Stimulated activated naive CD8-positive, alpha-beta T cell treated with anti-CD3 and anti-CD28 coated beads, Interleukin-15, Interleukin-2, amounts not matched to agents 100 ng/mL and 50 ng/mL, for 24 hours (primary cell): ENCODE measurements around the gene TMEM219.

Source experiments
- H3K27ac Mint-ChIP-seq: one replicate; pipeline ENCODE4 v1.8.0; 2021; ENCODE audit warnings: mild to moderate bottlenecking, mixed read lengths
- H3K27me3 Mint-ChIP-seq: one replicate; pipeline ENCODE4 v1.8.0; 2021; ENCODE audit warnings: mixed read lengths
- H3K36me3 Mint-ChIP-seq: one replicate; pipeline ENCODE4 v1.8.0; 2021; ENCODE audit warnings: low read depth, mixed read lengths
- H3K4me1 Mint-ChIP-seq: one replicate; pipeline ENCODE4 v1.8.0; 2021; ENCODE audit warnings: low read depth, mixed read lengths
- H3K4me3 Mint-ChIP-seq: one replicate; pipeline ENCODE4 v1.8.0; 2021; ENCODE audit warnings: mild to moderate bottlenecking, mixed read lengths
- H3K9me3 Mint-ChIP-seq: one replicate; pipeline ENCODE4 v1.8.0; 2021; ENCODE audit warnings: mixed read lengths

TMEM219 gene, protein sequence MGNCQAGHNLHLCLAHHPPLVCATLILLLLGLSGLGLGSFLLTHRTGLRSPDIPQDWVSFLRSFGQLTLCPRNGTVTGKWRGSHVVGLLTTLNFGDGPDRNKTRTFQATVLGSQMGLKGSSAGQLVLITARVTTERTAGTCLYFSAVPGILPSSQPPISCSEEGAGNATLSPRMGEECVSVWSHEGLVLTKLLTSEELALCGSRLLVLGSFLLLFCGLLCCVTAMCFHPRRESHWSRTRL

DNA sequence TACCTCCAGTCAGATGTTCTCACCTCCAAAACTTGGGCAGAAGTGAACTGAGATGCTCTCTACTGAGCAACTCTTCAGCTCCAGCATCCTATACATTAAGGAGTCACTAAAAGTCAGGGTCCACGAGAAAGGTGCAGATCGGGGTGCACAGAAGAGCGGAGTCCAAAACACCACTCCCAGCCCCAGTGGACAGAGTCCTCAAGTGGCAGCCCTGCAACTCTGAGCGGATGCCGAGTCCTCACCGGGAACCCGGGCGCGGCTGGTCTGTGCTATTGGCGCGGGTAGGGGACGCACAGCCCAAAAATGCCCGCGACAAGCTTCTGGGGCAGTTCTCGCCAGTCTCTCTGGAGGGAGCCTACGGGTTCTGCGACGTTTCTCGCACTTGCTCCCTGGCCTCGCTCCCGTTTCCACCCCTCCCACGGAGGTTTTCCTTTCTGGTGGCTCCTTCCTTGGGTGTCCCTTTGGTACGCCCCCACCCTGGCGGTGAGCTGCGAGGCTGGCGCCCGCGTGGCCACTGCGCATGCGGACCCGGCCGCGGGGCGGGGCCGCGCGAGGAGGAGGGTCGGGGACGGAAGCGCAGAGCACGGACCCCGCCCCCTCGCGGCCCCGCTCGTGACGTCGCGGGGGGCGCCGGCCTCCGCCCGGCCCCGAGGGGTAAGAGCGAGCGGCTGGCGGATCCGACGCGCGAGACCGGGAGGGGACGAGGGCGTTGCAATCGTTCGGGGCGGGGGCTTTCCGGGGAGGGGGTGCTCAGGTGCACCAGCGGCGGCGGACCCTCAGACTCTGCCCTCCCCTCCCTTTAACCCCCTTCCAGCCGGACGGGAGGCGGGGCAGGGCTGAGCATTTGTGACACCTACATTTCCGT lies at the start of gene TMEM219:
TSS of gene TMEM219 (plus strand) at position 601 of the 865 bp plus-strand sequence. CDS start 1,065 bp downstream, outside the sequence.
- H3K4me1 Mint-ChIP-seq: peaks cover 19% of the 10 kb centered on the region
- no peaks in the 10 kb centered on the region for H3K27me3 Mint-ChIP-seq
- H3K36me3 Mint-ChIP-seq: peaks cover 4% of the 10 kb centered on the region
- H3K27ac Mint-ChIP-seq: peak within 1 kb of the TSS; percentile 86
- H3K9me3 Mint-ChIP-seq: no peaks in the 10 kb centered on the region
- peak within 1 kb of the TSS; percentile 90 for H3K4me3 Mint-ChIP-seq

DNA sequence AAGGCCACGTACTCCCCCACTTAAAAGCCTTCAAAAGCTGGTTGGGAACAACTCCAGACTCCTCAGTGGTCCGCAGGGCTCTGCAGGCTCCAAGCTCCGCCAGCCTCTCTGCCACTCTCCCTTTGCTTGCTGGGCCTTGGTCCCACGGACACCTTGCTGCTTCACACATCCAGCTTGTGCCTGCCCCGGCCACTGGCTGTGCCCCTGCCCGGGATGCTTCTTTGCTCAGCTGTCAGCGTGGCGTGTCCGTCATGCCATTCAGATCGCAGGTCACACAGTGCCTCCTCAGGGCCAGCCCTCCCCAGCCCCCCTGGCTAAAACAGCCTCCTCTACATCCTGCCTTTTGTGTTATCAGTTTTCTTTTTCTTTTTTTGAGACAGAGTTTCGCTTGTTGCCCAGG lies 49.8 kb upstream of the TMEM219 start:
- peaks cover 16% of the 10 kb centered on the region for H3K4me1 Mint-ChIP-seq
- H3K36me3 Mint-ChIP-seq: peaks cover 31% of the 10 kb centered on the region
- no peak overlapping the region for H3K4me3 Mint-ChIP-seq
- H3K27me3 Mint-ChIP-seq: no peaks in the 10 kb centered on the region
- no peaks in the 10 kb centered on the region for H3K9me3 Mint-ChIP-seq
- H3K27ac Mint-ChIP-seq: no peak overlapping the region

DNA sequence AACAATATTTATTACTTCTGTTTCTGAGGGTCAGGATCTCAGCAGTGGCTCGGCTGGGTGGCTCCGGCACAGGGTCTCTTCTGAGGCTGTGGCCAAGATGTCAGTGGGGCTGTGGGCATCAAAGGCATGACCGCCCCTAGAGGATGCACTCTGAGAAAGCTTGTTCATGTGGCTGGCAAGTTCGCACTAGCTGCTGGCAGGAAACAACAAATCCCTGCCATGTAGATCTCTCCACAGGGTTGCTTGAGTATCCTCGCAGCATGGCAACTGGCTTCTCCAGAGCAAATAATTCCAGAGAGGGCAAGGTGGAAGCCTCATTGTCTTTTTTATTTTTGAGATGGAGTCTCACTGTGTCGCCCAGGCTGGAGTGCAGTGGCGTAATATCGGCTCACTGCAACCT lies 48.4 kb upstream of the TMEM219 start:
- H3K4me3 Mint-ChIP-seq: no peak overlapping the region
- no peak overlapping the region for H3K27ac Mint-ChIP-seq
- no peaks in the 10 kb centered on the region for H3K27me3 Mint-ChIP-seq
- peaks cover 38% of the 10 kb centered on the region for H3K36me3 Mint-ChIP-seq
- no peaks in the 10 kb centered on the region for H3K9me3 Mint-ChIP-seq
- H3K4me1 Mint-ChIP-seq: peaks cover 16% of the 10 kb centered on the region

DNA sequence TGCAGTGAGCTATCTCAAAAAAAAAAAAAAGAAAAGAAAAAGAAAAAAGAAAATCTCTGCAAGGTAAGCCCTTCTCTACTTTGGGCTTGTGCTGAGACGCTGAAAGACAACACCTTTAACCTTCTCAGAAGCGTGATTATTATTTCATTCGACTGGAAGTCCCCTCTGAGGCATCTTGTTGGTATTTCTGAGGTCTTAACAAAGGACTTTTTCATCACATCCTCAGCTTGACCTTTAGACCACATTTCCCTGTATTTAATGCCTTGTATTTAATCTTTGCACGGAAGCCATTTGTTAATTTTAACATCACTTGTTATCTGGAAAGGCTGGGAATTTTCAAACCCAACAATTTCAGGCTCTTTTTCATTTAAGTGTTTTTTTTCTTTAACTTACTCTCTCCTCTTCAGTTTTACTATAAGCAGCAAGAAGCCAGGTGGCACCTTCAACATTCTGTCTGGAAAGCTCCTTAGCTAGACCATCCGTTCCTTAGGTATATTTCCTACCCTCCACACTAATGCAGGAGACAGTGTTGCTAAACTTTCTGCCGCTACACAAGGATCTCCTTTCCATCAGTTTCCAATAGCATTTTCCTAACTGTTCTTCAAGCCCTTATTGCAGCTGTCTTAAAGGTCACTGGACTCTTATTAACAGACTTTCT lies 46.2 kb upstream of the TMEM219 start:
- H3K4me1 Mint-ChIP-seq: peaks cover 16% of the 10 kb centered on the region
- H3K36me3 Mint-ChIP-seq: peaks cover 50% of the 10 kb centered on the region
- H3K27me3 Mint-ChIP-seq: no peaks in the 10 kb centered on the region
- H3K27ac Mint-ChIP-seq: peak overlapping the region; percentile 50
- no peaks in the 10 kb centered on the region for H3K9me3 Mint-ChIP-seq
- H3K4me3 Mint-ChIP-seq: no peak overlapping the region

DNA sequence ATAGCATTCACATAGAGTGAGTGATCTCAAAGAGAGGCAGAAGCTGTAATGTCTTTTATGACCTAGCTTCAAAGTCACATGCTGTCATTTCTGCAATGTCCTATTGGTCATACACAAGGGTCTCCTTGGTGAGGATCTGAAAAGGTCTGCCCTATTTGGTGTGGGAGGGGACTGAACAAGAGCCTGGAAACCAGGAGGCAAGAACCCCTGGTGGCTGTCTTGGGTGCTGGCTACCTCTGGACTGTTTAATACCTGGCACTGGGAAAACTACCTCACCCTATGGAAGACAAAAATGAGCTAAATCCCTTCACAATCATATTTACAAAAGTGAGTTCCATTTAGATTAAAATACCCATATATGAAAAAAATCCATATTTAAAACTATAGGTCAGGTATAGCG lies 44.9 kb upstream of the TMEM219 start:
- Mint-ChIP-seq H3K9me3 (no peaks in the 10 kb centered on the region), H3K27ac (no peak overlapping the region), H3K4me3 (no peak overlapping the region), H3K4me1 (peaks cover 16% of the 10 kb centered on the region), H3K36me3 (peaks cover 58% of the 10 kb centered on the region), H3K27me3 (no peaks in the 10 kb centered on the region)

DNA sequence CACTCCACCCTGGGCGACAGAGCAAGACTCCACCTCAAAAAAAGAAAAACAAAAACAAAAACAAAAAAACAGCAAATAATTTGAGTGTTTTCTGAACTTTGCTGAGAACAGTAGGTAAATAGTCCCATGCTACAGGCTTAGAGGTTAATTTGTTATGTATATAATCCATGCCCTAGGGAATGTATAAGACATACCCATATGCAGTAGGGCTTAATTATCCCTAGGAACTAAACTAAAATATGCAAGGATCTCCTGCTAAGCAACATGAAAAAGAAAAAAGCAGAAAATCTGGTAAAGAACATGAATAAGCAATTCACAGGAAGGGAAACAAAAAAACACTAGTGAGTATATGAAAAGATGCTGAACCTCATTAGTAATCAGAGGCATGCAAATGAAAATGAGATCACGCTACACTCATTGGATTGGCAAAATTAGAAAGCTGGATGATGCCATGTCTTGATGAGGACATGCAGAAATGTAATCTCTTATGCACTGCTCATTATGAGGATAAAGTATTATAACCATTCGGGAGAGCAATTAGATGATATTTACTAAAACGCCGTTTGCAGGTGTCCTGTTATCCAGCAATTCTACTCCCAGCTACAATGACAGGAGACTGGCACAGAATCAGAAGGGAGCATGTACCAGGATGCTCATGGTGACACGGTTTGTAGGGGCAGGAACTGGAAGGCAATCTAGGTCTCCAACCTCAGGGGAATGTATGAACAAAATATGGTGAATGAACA lies 41.4 kb upstream of the TMEM219 start:
- H3K36me3 Mint-ChIP-seq: peaks cover 60% of the 10 kb centered on the region
- H3K27me3 Mint-ChIP-seq: no peaks in the 10 kb centered on the region
- H3K27ac Mint-ChIP-seq: no peak overlapping the region
- H3K9me3 Mint-ChIP-seq: no peaks in the 10 kb centered on the region
- H3K4me1 Mint-ChIP-seq: peaks cover 29% of the 10 kb centered on the region
- no peak overlapping the region for H3K4me3 Mint-ChIP-seq

DNA sequence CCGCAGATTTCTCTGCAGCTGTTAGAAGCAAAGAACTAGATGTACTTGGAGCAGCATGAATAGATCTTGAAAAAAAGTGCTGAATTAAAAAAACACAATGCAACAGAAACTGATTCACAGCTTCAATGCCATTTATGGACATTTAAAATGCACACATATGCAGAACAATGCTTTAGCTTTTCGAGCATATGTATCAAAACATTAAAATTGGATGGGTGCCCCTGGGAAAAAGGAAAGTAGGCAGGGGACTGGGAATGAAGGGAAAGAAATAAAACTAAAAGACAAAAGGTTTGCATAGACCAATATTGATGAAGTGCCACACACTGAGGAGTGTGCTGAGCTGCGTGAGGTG lies 40.9 kb upstream of the TMEM219 start:
- no peak overlapping the region for H3K4me3 Mint-ChIP-seq
- H3K27ac Mint-ChIP-seq: no peak overlapping the region
- no peaks in the 10 kb centered on the region for H3K27me3 Mint-ChIP-seq

DNA sequence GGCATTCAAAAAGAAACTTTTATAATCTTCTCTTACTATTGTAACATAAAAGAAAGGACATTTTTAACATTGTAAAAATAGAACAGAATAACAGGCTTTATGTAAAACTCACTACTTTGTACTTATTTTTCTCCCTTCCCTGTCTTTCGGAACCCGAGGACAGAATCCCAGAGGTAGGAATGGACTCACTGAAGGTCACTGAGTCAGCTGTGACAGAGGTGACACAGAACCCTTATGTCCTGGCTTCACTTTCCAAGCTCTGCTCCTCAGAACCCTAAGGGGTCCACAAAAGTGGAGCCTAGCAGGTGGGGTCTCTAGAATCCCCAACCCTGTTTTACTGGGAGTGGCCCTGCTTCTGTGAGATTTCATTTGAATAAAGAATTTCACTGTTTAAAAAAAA lies 39.6 kb upstream of the TMEM219 start:
- Mint-ChIP-seq H3K4me1 (peaks cover 26% of the 10 kb centered on the region), H3K27me3 (no peaks in the 10 kb centered on the region), H3K9me3 (no peaks in the 10 kb centered on the region), H3K27ac (no peak overlapping the region), H3K36me3 (peaks cover 46% of the 10 kb centered on the region), H3K4me3 (no peak overlapping the region)

More for the DNA sequence above, 40.9 kb upstream of the TMEM219 start:
- Mint-ChIP-seq H3K9me3 (no peaks in the 10 kb centered on the region), H3K36me3 (peaks cover 55% of the 10 kb centered on the region), H3K4me1 (peaks cover 23% of the 10 kb centered on the region)

DNA sequence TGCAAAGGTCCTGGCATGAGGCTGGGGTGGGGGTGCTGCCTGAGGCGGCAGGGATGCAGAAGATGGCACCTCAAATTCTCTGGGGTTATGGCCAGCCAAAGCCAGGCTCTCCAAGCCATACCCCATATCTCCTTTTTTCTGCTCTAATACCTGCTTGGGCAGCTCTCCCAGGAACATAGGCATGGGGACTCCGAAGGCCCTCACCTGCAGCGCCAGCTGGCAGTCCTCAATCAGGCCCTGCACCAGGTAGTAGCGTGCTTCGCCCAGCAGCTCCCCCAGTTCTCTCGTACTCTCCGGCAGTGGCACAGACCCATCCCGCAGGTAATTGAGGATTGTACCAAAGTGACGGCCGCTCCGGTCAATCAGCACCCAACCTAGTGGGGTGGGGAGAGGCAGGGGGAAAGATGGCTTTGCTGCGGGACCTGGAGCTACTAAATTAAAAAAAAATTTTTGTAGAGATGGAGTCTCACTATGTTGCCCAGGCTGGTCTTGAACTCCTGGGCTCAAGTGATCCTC lies 38.8 kb upstream of the TMEM219 start:
- Mint-ChIP-seq H3K27me3 (no peaks in the 10 kb centered on the region), H3K9me3 (no peaks in the 10 kb centered on the region), H3K4me1 (peaks cover 26% of the 10 kb centered on the region), H3K36me3 (peaks cover 42% of the 10 kb centered on the region), H3K27ac (peak overlapping the region; percentile 49), H3K4me3 (no peak overlapping the region)

DNA sequence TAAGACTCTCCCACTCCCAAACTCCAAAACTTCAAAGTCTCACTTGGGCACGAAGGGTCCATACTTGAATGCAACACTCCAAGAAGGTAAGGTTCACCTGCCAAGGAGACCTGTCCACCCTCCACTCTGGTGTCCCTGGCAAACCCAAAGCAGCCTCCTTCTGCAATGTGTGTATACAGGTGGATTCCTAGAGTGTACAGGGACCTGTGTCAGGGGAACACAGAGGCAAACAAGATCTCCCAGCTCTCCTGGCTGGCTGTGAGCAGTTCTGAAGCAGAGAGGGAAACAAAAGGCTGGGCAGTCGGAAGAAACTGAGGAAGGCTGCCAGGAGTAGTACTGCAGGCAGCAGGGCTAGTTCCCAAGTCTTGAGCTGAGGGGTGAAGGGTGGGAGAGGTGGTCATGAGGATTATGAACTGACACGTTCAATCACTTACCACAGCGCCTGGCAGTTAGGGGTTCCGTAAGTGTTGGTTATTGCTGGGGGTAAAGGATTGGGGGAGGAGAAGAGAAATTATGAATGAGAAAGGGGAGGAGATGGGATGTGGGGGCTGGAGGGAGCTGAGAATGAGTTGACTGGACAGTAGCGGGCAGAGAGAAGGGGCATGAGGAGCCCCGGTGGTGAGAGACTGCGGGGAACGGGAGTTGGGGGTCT lies 36.6 kb upstream of the TMEM219 start:
- peaks cover 30% of the 10 kb centered on the region for H3K36me3 Mint-ChIP-seq
- peaks cover 26% of the 10 kb centered on the region for H3K4me1 Mint-ChIP-seq
- H3K9me3 Mint-ChIP-seq: no peaks in the 10 kb centered on the region
- H3K4me3 Mint-ChIP-seq: peak overlapping the region; percentile 89
- H3K27me3 Mint-ChIP-seq: no peaks in the 10 kb centered on the region
- peak overlapping the region; percentile 89 for H3K27ac Mint-ChIP-seq

DNA sequence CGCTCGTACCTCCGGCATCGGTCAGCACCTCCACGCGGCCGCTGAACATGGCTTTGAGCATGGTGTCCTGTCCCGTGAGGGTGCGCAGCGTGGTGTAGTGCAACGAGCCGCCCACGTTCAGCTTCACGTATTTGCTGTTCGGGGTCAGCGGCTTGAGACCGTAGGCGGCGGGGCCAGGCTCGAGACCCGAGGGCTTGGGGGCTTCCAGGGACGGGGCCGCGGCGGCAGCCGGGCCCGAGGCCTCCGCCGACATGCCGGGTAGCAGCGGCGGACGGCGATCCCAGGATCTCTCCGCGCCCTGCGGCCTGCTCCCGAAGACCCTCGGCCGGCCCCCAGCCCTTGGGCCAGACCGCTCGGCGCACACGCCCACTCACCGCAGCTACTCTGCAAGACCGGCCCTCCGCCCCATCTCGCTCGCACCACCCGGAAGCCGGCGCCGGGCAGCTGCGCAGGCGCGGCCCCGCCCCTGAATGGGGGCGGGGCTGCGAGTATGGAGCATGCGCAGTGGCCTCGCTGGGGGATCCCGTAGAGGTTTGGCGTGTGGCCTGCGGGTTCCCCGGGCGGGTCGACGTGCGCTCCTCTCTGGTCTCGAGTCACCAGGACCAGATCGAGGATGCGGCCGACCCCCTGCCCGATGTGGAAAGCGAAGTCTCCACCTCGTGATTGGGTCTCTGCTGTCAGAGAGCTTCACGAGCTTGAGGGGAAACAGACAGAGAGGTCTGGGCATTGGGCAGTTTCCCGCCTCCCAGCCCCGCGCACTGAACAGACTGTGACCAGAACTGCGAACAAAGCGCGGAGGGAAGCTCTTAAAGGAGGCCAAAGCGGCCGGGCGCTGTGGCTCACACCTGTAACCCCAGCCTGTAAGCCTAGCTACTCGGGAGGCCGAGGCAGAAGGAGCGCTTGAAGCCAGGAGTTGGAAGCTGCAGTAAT lies 35.8 kb upstream of the TMEM219 start, which contains the start of gene KCTD13:
TSS of gene KCTD13 (minus strand) at position 446 of the 930 bp plus-strand sequence. CDS start at position 253, 193 bp downstream.
- Mint-ChIP-seq H3K9me3 (no peaks in the 10 kb centered on the region), H3K27me3 (no peaks in the 10 kb centered on the region), H3K4me3 (peak within 1 kb of the TSS; percentile 89), H3K36me3 (peaks cover 22% of the 10 kb centered on the region), H3K27ac (peak within 1 kb of the TSS; percentile 95), H3K4me1 (peaks cover 26% of the 10 kb centered on the region)

DNA sequence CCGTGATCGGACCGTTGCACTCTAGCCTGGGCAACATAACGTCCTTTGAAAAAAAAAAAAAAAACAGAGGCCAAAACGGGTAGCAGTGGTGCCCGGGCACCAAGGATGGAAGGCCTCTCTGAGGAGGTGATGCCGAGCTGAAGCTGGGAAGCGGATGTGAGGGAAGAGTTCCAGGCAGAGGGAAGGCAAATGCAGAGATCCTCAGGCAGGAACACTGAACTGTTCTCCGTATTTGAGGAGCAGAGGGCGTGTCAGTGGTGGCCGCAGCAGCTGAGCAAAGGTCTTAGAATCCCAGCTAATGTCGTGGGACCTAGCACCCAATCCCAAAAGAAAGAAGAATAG lies 35.2 kb upstream of the TMEM219 start:
- Mint-ChIP-seq H3K4me1 (peaks cover 26% of the 10 kb centered on the region), H3K4me3 (peak overlapping the region; percentile 89), H3K27me3 (no peaks in the 10 kb centered on the region), H3K9me3 (no peaks in the 10 kb centered on the region), H3K36me3 (peaks cover 18% of the 10 kb centered on the region), H3K27ac (peak overlapping the region; percentile 95)
